ENCODE measurements around the gene ACOX3. TPM values are rescaled to one million over a fixed set of nuclear protein-coding genes. Genes with fewer than 3 reads are reported as not detected.
A peak's percentile ranks its signal among the peaks of the same experiment; 100 is the strongest.

Gene ACOX3
- total and polyA plus RNA-seq, 9 of the 15 experiments (the other 6 are each of a cell fraction or from before 2014, with no cell fraction given): 0.68 to 7.3 (median 3.7) TPM

DNA sequence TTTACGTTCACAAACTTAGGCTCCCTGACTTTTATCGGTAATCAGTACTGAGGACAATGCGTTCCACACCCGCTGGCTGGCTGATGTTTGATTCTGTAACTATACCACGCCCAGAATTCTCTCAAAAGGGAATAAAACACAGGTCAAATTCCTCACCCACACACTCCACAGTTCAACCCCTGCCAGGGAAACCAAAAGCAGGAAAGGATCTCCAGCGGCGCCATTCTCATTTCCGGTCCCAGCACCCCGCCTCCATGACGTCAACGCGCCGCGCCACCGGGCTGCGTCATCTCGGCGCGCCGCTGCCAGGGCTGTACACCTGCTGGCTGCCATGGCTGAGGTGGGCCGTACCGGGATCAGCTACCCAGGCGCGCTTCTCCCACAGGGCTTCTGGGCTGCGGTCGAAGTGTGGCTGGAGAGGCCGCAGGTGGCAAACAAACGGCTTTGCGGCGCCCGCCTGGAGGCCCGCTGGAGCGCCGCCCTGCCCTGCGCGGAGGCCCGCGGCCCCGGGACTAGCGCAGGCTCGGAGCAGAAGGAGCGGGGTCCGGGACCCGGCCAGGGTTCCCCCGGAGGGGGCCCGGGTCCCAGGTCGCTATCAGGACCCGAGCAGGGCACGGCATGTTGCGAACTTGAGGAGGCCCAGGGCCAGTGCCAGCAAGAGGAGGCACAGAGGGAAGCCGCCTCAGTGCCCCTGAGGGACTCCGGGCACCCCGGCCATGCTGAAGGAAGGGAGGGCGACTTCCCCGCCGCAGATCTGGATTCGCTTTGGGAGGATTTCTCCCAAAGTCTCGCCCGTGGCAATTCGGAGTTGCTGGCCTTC is at the start of gene ACOX3, which contains the start of gene TRMT44 (continued):
- TF ChIP-seq, protein P1, sequence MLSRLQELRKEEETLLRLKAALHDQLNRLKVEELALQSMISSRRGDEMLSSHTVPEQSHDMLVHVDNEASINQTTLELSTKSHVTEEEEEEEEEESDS (CRISPR knock-in tag; IDR thresholded peaks at IDR 0.05): no peak
- TF ChIP-seq PTRF (tag; IDR thresholded peaks at IDR 0.05): no peak
- TF ChIP-seq JUN (IDR thresholded peaks at IDR 0.05; ENCODE audit: borderline replicate concordance, low read depth, low read length): 0 out of 2 replicates have a peak, but pooled peaks have one; percentile 68
- TF ChIP-seq JUN (CRISPR knock-in tag; IDR thresholded peaks at IDR 0.05; ENCODE audit: borderline replicate concordance): no peak
- TF ChIP-seq, protein P2, sequence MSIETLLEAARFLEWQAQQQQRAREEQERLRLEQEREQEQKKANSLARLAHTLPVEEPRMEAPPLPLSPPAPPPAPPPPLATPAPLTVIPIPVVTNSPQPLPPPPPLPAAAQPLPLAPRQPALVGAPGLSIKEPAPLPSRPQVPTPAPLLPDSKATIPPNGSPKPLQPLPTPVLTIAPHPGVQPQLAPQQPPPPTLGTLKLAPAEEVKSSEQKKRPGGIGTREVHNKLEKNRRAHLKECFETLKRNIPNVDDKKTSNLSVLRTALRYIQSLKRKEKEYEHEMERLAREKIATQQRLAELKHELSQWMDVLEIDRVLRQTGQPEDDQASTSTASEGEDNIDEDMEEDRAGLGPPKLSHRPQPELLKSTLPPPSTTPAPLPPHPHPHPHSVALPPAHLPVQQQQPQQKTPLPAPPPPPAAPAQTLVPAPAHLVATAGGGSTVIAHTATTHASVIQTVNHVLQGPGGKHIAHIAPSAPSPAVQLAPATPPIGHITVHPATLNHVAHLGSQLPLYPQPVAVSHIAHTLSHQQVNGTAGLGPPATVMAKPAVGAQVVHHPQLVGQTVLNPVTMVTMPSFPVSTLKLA (conservative IDR thresholded peaks at IDR 0.05): peak; percentile 75 to 92
- TF ChIP-seq, protein P3, sequence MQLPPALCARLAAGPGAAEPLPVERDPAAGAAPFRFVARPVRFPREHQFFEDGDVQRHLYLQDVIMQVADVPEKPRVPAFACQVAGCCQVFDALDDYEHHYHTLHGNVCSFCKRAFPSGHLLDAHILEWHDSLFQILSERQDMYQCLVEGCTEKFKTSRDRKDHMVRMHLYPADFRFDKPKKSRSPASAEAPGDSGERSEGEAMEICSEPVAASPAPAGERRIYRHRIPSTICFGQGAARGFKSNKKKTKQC (CRISPR knock-in tag; IDR thresholded peaks at IDR 0.05): no peak
- no peak for TF ChIP-seq SMARCE1 (IDR thresholded peaks at IDR 0.05)
- no peak for TF ChIP-seq ZNF76 (CRISPR knock-in tag; IDR thresholded peaks at IDR 0.05; ENCODE audit: borderline replicate concordance)
- no peak for TF ChIP-seq ZNF197 (CRISPR knock-in tag; IDR thresholded peaks at IDR 0.05; ENCODE audit: low read depth)
- TF ChIP-seq NR3C1 (CRISPR knock-in tag; IDR thresholded peaks at IDR 0.05): no peak
- TF ChIP-seq, protein P4, sequence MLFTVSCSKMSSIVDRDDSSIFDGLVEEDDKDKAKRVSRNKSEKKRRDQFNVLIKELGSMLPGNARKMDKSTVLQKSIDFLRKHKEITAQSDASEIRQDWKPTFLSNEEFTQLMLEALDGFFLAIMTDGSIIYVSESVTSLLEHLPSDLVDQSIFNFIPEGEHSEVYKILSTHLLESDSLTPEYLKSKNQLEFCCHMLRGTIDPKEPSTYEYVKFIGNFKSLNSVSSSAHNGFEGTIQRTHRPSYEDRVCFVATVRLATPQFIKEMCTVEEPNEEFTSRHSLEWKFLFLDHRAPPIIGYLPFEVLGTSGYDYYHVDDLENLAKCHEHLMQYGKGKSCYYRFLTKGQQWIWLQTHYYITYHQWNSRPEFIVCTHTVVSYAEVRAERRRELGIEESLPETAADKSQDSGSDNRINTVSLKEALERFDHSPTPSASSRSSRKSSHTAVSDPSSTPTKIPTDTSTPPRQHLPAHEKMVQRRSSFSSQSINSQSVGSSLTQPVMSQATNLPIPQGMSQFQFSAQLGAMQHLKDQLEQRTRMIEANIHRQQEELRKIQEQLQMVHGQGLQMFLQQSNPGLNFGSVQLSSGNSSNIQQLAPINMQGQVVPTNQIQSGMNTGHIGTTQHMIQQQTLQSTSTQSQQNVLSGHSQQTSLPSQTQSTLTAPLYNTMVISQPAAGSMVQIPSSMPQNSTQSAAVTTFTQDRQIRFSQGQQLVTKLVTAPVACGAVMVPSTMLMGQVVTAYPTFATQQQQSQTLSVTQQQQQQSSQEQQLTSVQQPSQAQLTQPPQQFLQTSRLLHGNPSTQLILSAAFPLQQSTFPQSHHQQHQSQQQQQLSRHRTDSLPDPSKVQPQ (CRISPR knock-in tag; IDR thresholded peaks at IDR 0.05; ENCODE audit: borderline replicate concordance): no peak
- TF ChIP-seq TAF7 (tag; IDR thresholded peaks at IDR 0.05): peak; percentile 85
- no peak for TF ChIP-seq ZNF77 (CRISPR knock-in tag; IDR thresholded peaks at IDR 0.05)
- TF ChIP-seq, protein P5, sequence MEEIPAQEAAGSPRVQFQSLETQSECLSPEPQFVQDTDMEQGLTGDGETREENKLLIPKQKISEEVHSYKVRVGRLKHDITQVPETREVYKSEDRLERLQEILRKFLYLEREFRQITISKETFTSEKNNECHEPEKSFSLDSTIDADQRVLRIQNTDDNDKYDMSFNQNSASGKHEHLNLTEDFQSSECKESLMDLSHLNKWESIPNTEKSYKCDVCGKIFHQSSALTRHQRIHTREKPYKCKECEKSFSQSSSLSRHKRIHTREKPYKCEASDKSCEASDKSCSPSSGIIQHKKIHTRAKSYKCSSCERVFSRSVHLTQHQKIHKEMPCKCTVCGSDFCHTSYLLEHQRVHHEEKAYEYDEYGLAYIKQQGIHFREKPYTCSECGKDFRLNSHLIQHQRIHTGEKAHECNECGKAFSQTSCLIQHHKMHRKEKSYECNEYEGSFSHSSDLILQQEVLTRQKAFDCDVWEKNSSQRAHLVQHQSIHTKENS (CRISPR knock-in tag; IDR thresholded peaks at IDR 0.05): no peak
- peak; percentile 89 for TF ChIP-seq NBN (IDR thresholded peaks at IDR 0.05; ENCODE audit: low read depth)
- TF ChIP-seq ATF1 (CRISPR knock-in tag; IDR thresholded peaks at IDR 0.05): peak; percentile 100
- TF ChIP-seq ATF1 (tag; IDR thresholded peaks at IDR 0.05): peak; percentile 100
- peak; percentile 61 for TF ChIP-seq KDM5B (IDR thresholded peaks at IDR 0.05; ENCODE audit: insufficient replicate concordance, low read depth, low read length)
- TF ChIP-seq, protein P6, sequence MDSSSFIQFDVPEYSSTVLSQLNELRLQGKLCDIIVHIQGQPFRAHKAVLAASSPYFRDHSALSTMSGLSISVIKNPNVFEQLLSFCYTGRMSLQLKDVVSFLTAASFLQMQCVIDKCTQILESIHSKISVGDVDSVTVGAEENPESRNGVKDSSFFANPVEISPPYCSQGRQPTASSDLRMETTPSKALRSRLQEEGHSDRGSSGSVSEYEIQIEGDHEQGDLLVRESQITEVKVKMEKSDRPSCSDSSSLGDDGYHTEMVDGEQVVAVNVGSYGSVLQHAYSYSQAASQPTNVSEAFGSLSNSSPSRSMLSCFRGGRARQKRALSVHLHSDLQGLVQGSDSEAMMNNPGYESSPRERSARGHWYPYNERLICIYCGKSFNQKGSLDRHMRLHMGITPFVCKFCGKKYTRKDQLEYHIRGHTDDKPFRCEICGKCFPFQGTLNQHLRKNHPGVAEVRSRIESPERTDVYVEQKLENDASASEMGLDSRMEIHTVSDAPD (CRISPR knock-in tag; IDR thresholded peaks at IDR 0.05): no peak

All from K562 (cell line).